ENCODE data around the gene EPHA5. TPM values are rescaled to one million over a fixed set of nuclear protein-coding genes. Genes with fewer than 3 reads are reported as not detected.

Gene EPHA5
- total RNA-seq (2014; rRNA removed; shearing (Covaris generic); ENCODE audit: low replicate concordance) = 15.2 and 22.4 TPM in 2 replicates

GRCh38 chr4:65670331-65671031 lies at the start of gene EPHA5:
Gene EPHA5 (minus strand): TSS chr4:65670489. CDS start chr4:65669742, 747 bp downstream.
- DNase-seq = peak; percentile 94
- no peaks in the 10 kb centered on the region for H3K27me3 ChIP-seq
- H3K36me3 ChIP-seq = peaks cover 15% of the 10 kb centered on the region
- no peaks in the 10 kb centered on the region for H3K9me3 ChIP-seq
- peak within 1 kb of the TSS; percentile 81 for H3K4me3 ChIP-seq

GRCh38 chr4:65719635-65720034 lies 49.3 kb upstream of the EPHA5 start:
- no peak overlapping the region for H3K4me3 ChIP-seq
- no peaks in the 10 kb centered on the region for H3K36me3 ChIP-seq
- no peak for DNase-seq
- H3K9me3 ChIP-seq = no peaks in the 10 kb centered on the region
- no peaks in the 10 kb centered on the region for H3K27me3 ChIP-seq

GRCh38 chr4:65698631-65699030 lies 28.3 kb upstream of the EPHA5 start:
- Histone ChIP-seq H3K36me3 (no peaks in the 10 kb centered on the region), H3K9me3 (no peaks in the 10 kb centered on the region), H3K4me3 (no peak overlapping the region), H3K27me3 (no peaks in the 10 kb centered on the region)
- DNase-seq = no peak

DNA sequence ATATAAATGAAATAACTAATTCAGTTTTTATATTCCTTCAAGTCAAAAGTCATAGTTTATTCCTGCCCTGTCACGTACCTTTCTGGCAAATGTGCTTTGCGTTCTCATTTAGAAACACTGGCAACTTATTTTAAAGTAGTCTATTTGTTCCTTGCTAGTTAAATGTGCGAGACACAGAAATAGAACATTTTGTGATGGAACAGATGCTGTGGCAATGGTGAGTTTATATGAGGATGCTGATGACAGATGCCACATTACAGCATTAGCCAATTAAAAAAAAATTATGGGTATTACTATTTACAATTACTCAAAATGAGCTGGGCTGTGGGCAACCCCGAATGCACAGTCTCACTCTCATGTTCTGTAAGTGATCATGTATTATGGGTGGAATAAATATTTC lies 26.1 kb upstream of the EPHA5 start:
- H3K9me3 ChIP-seq = no peaks in the 10 kb centered on the region
- no peak for DNase-seq

GRCh38 chr4:65671372-65671771 lies 1.1 kb upstream of the EPHA5 start:
- Histone ChIP-seq H3K27me3 (no peaks in the 10 kb centered on the region), H3K36me3 (peaks cover 15% of the 10 kb centered on the region), H3K4me3 (peak overlapping the region; percentile 81), H3K9me3 (no peaks in the 10 kb centered on the region)
- DNase-seq = no peak

More for the DNA sequence above, 26.1 kb upstream of the EPHA5 start:
- H3K4me3 ChIP-seq = no peak overlapping the region
- no peaks in the 10 kb centered on the region for H3K36me3 ChIP-seq
- no peaks in the 10 kb centered on the region for H3K27me3 ChIP-seq

DNA sequence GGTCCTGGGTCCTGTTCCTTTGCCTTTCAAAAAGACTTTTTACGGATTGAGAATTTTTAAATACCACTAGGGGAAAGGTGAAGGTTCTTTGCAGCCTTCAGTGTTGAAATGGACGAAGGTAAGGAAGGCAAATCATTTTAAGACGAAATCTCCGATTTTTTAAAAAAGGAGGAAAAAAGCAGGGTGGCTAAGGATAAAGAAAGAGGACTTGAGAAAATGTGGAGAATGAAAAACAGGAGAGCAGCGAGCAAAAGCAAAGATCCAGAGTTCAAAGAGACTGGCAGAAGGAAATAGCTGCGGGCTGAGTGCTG lies 314 bp downstream of the EPHA5 start:
- DNase-seq = no peak
- peaks cover 15% of the 10 kb centered on the region for H3K36me3 ChIP-seq
- no peaks in the 10 kb centered on the region for H3K27me3 ChIP-seq
- H3K9me3 ChIP-seq = no peaks in the 10 kb centered on the region
- H3K4me3 ChIP-seq = peak overlapping the region; percentile 81

DNA sequence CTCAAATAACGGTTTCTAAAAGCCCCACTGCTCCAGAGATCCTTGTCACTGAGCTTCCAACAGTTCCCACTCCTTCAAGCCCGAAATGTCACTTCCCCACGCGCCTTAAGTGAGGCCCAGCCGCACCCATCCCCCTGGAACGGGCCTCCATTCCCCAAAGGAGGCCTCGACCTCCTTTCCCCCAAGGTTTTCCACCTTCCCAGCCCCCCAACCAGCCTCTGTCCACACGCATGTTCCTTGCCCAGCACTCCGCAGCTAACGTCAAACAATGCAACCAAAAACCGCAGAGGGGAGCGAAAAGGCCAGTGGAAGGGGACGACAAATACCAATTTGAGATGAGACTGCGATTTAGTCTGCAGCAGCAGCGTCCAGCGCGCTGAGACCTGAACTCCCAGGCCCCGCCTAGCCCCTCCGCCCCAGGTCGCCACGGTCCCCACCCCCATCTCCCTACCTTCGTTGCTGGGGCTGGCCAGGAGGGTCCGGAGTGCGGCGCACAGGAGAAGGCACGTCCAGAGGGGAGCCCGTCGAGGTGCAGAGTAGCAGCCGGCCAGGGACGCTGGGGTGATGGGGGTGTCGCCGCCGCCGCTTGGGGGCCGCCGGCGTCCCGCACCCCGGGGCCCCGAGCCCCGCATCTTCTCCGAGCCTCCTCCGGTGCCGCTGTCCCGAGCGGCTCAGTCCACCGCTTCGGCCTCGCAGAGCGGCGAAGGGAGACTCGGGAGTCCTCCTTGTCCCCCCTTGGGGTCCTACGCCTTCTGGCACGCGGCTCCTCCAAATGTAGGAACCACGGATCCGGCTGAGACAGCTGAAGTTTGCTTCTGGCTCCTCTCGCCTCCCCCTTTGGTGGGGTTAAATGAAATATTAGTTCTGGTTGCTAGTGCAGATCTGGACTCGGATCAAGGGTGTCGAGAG lies 924 bp downstream of the EPHA5 start:
- Histone ChIP-seq H3K27me3 (no peaks in the 10 kb centered on the region), H3K4me3 (peak overlapping the region; percentile 81), H3K36me3 (peaks cover 15% of the 10 kb centered on the region), H3K9me3 (no peaks in the 10 kb centered on the region)
- peak; percentile 39 for DNase-seq

DNA sequence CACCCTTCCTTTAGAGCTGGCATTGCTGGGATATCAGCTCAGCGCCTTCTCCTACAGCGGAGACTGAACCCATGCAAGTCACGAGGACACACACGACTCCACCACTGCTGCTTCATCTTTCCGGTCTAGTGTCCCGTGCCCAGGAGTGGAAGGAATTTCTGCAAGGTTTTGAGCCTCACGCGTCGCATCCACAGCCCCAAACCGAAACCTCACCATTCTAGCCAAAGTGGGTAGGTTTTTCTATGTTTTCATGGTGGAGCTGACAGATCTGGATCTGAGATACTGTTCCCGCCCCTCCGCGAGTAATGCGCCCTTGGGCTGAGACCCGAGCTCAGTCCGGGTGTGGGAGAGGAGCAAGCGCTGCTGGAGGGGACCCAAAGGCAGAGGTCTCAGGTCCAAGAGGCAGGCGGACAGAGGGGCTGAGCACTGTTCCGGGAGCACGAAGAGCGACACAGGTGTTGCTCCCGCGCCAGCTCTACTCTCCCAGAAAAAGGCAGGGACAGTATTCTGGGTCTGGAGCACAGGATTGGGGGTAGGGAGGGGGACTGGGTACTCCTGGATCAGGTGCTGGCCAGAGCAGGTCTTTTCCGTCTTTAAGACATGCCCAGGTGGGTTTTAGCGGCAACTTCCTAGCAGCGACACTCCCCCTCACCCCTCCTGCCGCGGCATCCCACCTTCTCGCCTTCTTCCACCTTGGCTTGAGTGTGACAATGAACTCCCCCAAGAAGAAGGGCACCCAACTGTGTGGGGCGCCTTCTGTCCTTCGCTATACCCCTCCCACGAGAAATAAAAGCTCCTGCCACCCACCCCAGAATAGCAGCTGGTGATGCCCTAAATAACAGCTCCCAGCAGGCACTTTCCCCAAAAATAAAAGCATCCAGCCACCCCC lies 1.8 kb downstream of the EPHA5 start:
- Histone ChIP-seq H3K9me3 (no peaks in the 10 kb centered on the region), H3K36me3 (peaks cover 15% of the 10 kb centered on the region), H3K27me3 (no peaks in the 10 kb centered on the region), H3K4me3 (peak overlapping the region; percentile 81)
- peak; percentile 63 for DNase-seq

DNA sequence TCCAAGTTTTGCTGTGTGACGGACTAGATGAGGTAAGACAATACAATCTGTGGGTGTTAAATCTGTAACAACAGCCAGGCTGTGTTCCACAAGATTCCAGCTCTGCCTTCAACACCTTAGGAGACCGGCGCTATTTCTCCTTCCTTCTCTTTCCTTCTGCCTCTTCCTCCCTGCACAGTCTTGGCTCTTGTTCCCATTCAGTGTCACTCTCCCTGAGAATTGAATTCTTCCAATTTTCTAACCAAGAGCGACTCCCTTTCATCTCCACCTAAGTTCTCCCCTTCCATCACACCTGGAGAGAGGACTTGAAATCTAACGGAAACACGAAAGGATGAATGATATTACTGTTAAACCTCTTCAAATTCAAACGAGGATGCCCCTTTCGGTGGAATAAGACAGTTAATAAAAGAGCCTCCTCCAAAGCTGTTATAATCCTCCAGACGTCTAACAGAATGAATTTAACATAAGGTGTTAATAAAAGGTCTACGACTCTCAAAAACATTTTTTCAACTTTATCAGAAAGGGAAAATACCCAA lies 2.7 kb downstream of the EPHA5 start:
- no peak for DNase-seq
- Histone ChIP-seq H3K27me3 (no peaks in the 10 kb centered on the region), H3K4me3 (peak overlapping the region; percentile 81), H3K9me3 (no peaks in the 10 kb centered on the region), H3K36me3 (peaks cover 12% of the 10 kb centered on the region; the same call in 1 of the 2 replicates)

GRCh38 chr4:65665771-65666523 lies 4.3 kb downstream of the EPHA5 start:
- DNase-seq = peak; percentile 48
- H3K27me3 ChIP-seq = no peaks in the 10 kb centered on the region
- no peaks in the 10 kb centered on the region for H3K9me3 ChIP-seq
- peaks cover 14% of the 10 kb centered on the region; the same call in 1 of the 2 replicates for H3K36me3 ChIP-seq
- peak overlapping the region; percentile 81 for H3K4me3 ChIP-seq

DNA sequence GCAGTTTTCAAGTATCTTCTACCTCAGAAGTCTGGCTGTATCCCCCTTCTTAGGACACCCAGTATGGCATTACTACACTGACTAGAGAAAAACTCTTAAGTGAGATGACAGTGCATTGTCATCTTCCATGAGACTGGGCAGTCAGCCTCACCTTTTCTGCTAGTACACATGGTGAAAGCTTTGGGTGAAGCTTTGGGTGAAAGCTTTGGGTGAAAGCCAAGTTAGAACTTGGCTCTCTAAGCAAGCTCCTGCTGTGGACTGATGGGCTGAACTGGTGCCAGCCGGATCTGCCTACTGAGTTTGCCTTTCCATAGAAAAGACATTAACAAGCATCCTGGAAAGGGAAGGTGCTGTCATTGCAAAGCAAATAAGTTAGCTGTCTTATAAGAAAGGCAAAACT lies 8.8 kb downstream of the EPHA5 start:
- Histone ChIP-seq H3K9me3 (no peaks in the 10 kb centered on the region), H3K27me3 (no peaks in the 10 kb centered on the region), H3K4me3 (no peak overlapping the region; the same call in 1 of the 2 replicates), H3K36me3 (peaks cover 6% of the 10 kb centered on the region; the same call in 1 of the 2 replicates)
- DNase-seq = peak; percentile 83

GRCh38 chr4:65658117-65658516 lies 12.2 kb downstream of the EPHA5 start:
- Histone ChIP-seq H3K27me3 (no peaks in the 10 kb centered on the region), H3K9me3 (no peaks in the 10 kb centered on the region), H3K4me3 (no peak overlapping the region), H3K36me3 (peaks cover 6% of the 10 kb centered on the region; the same call in 1 of the 2 replicates)
- DNase-seq = no peak

DNA sequence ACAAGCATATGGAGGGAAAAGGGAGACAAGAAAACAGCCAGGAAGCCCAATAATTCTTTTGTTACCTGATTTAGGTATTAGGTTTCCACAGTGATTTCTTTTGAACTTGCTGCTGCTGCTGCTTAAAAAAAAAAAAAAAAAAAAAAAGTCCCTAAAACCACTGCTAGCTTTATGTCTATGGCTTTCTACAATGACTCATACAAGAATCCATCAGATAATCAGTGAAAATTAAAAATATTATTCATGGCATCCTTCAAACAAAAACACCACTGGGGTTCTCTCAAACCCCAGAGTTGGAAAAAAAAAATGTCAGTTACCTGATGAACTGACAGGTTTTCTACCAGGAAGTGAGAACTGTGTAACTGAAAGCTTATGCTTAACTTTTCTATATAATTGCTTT lies 14.3 kb downstream of the EPHA5 start:
- peaks cover 4% of the 10 kb centered on the region; the same call in 1 of the 2 replicates for H3K36me3 ChIP-seq
- H3K27me3 ChIP-seq = no peaks in the 10 kb centered on the region
- H3K9me3 ChIP-seq = no peaks in the 10 kb centered on the region
- H3K4me3 ChIP-seq = no peak overlapping the region
- no peak for DNase-seq

DNA sequence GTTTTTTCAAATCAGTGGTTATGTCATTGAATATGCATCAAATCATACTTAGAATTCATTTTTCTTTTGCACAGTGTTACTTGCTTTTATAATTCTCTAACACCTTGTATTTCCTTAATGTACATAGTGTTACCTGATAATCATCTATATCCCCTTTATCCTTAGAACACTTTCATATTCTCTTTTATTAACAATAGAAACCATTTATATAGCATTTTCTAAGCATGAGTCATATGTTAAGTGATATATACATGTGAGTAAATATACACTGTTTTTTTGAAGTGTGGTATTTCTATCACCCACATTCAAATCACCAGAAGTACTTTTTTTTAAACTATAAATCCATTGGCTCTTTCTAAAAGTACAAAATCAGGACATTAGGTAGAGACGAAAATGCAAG lies 15.3 kb downstream of the EPHA5 start:
- Histone ChIP-seq H3K36me3 (peaks cover 9% of the 10 kb centered on the region), H3K4me3 (no peak overlapping the region; the same call in 1 of the 2 replicates), H3K27me3 (no peaks in the 10 kb centered on the region), H3K9me3 (no peaks in the 10 kb centered on the region)
- DNase-seq = no peak

DNA sequence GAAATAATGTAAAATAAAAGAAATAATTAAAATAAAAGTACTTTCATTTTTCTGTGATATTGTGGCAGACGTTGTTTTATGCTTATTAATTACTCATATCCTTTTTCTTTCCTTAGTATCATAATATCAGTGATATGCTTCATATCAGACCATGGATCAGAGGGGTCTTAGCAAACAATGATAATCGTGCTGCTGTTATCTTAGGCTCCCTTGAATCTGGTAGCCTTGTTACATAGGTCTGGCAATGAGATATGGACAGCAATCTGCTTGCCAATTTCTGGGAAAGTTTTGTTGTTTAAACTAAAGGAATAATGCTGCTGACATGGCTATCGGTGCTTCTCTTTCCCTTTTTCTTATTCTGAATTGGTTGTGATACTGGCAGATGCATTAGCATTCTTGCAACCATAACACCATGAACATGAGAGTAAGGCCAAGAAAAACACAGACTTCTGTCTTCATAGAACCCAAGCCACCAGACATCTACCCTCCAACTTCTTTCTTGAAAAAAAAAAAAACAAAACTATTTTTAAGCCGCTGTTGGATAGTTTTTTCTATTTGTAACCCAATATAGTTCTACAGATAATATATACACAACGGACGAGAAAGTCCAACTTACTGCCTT lies 16.4 kb downstream of the EPHA5 start:
- DNase-seq = no peak
- peak overlapping the region; percentile 30 for H3K4me3 ChIP-seq
- H3K9me3 ChIP-seq = no peaks in the 10 kb centered on the region
- no peaks in the 10 kb centered on the region for H3K27me3 ChIP-seq
- peaks cover 20% of the 10 kb centered on the region for H3K36me3 ChIP-seq
